Measurements from ENCODE around the gene NMBR.

DNA sequence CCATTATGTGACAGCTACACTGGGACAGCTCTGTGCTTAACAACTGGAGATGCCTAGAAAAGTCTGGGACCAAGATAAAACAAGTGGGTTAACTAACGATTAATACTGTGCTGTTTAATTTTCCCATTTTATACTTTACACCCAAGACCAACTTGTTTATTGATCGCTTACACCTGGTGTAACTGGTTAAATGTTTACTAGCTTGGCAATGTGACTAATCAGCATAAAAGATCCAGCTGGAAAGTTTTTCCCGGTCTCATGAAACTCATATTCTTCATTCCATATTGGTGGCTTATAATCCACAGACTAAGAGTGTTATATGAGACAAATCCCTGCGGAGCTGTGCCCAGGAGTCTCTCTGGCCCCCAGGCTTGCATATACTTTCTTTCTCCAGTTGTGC is 115.9 kb downstream of the NMBR start:
- TF ChIP-seq, protein P1, sequence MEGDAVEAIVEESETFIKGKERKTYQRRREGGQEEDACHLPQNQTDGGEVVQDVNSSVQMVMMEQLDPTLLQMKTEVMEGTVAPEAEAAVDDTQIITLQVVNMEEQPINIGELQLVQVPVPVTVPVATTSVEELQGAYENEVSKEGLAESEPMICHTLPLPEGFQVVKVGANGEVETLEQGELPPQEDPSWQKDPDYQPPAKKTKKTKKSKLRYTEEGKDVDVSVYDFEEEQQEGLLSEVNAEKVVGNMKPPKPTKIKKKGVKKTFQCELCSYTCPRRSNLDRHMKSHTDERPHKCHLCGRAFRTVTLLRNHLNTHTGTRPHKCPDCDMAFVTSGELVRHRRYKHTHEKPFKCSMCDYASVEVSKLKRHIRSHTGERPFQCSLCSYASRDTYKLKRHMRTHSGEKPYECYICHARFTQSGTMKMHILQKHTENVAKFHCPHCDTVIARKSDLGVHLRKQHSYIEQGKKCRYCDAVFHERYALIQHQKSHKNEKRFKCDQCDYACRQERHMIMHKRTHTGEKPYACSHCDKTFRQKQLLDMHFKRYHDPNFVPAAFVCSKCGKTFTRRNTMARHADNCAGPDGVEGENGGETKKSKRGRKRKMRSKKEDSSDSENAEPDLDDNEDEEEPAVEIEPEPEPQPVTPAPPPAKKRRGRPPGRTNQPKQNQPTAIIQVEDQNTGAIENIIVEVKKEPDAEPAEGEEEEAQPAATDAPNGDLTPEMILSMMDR (IDR thresholded peaks at IDR 0.05) = no peak
- TF ChIP-seq POLR2A (IDR thresholded peaks at IDR 0.05) = no peak
